SK-N-SH (cell line): Measurements from ENCODE around the gene NWD2. TPM values are rescaled to one million over a fixed set of nuclear protein-coding genes. Genes with fewer than 3 reads are reported as not detected.
"Not testable (repeated sequence)": the region's sequence is repeated elsewhere in the genome, so short reads cannot be mapped to it uniquely, and the experiment has no call there.

Source experiments
- CTCF ChIA-PET: fragments of 300-600, 350-600 bp; formaldehyde crosslinking; extraction: SDS; loops from one replicate; lab custom pipeline; 2021; lab: Yijun Ruan, JAX
- POLR2A ChIA-PET: fragments of 350-600 bp; sonication (Branson Sonifier 250); formaldehyde crosslinking; extraction: SDS; loops from one replicate; lab custom pipeline; 2020; ENCODE audit warnings: antibody characterized with exemption, inconsistent platforms; lab: Yijun Ruan, JAX
- DNase-seq: peaks from one replicate; pipeline ENCODE4 v3.0.0; 2012
- H2AFZ ChIP-seq: fragments of 200-600 bp; sonication (generic); 2 replicates; pipeline ENCODE4 v1.8.1; 2016; ENCODE audit warnings: antibody characterized with exemption, mild to moderate bottlenecking, low read depth
- H3F3A ChIP-seq: fragments of 200-600 bp; sonication (generic); replicated peaks from 2 replicates; pipeline ENCODE3; 2016; ENCODE audit warnings: antibody characterized with exemption, mild to moderate bottlenecking; ENCODE audit not compliant: insufficient read depth
- H3K27ac ChIP-seq, 2 experiments: fragments of 200-500 bp in 1 of 2; fragments of 200-600 bp in 1 of 2; sonication (Bioruptor generic) in 1 of 2; sonication (generic), shearing (Covaris generic) in 1 of 2; 2 replicates each; pipeline versions ENCODE4 v1.5.1 to v1.6.1; 2014 to 2016; ENCODE audit warnings: low read depth in 2 of 2, inconsistent platforms in 1 of 2, low read length in 1 of 2, mild to moderate bottlenecking in 1 of 2, mixed read lengths in 1 of 2
- H3K27me3 ChIP-seq: fragments of 200-600 bp; sonication (generic), shearing (Covaris generic); 2 replicates; pipeline ENCODE4 v1.6.1; 2016; ENCODE audit warnings: mixed run types; ENCODE audit not compliant: insufficient read depth
- H3K36me3 ChIP-seq, 2 experiments: fragments of 200-500 bp in 1 of 2; fragments of 200-600 bp in 1 of 2; sonication (Bioruptor generic) in 1 of 2; sonication (generic) in 1 of 2; replicated peaks in 1 of 2; 2 replicates each; pipeline versions ENCODE3 to v1.5.1; 2014 to 2016; ENCODE audit warnings: low read length in 1 of 2, mild to moderate bottlenecking in 1 of 2; ENCODE audit not compliant: insufficient read depth in 2 of 2, control insufficient read depth in 1 of 2
- H3K4me1 ChIP-seq, 2 experiments: fragments of 200-500 bp in 1 of 2; fragments of 200-600 bp in 1 of 2; sonication (Bioruptor generic) in 1 of 2; sonication (generic), shearing (Covaris generic) in 1 of 2; 2 replicates each; pipeline versions ENCODE4 v1.5.1 to v1.6.1; 2014 to 2016; ENCODE audit warnings: low read depth in 1 of 2, low read length in 1 of 2, mixed run types in 1 of 2; ENCODE audit not compliant: insufficient read depth in 2 of 2, control insufficient read depth in 1 of 2
- H3K4me2 ChIP-seq: fragments of 200-600 bp; sonication (generic), shearing (Covaris generic); 2 replicates; pipeline ENCODE4 v1.6.1; 2017; ENCODE audit warnings: mixed run types
- H3K4me3 ChIP-seq, 2 experiments: fragments of 200-500 bp in 1 of 2; fragments of 200-600 bp in 1 of 2; sonication (Bioruptor generic) in 1 of 2; sonication (generic), shearing (Covaris generic) in 1 of 2; 2 replicates each; pipeline versions ENCODE4 v1.5.1 to v1.8.1; 2014 to 2016; ENCODE audit warnings: low read depth in 2 of 2, inconsistent platforms in 1 of 2, low read length in 1 of 2, mild to moderate bottlenecking in 1 of 2, mixed read lengths in 1 of 2, moderate library complexity in 1 of 2
- H3K79me2 ChIP-seq: fragments of 200-600 bp; sonication (generic); 2 replicates; pipeline ENCODE4 v1.8.1; 2017; ENCODE audit warnings: mild to moderate bottlenecking; ENCODE audit not compliant: insufficient read depth
- H3K9ac ChIP-seq: fragments of 200-600 bp; sonication (generic); 2 replicates; pipeline ENCODE4 v1.6.1; 2017; ENCODE audit warnings: mixed run types
- H3K9me2 ChIP-seq: fragments of 200-600 bp; sonication (generic); 2 replicates; pipeline ENCODE4 v1.6.1; 2017; ENCODE audit warnings: mixed run types
- H3K9me3 ChIP-seq: fragments of 200-600 bp; sonication (generic); 2 replicates; pipeline ENCODE4 v1.6.1; 2017; ENCODE audit warnings: mixed run types, mild to moderate bottlenecking, moderate library complexity
- H4K20me1 ChIP-seq: fragments of 200-600 bp; sonication (generic); 2 replicates; pipeline ENCODE4 v1.6.1; 2017; ENCODE audit warnings: mild to moderate bottlenecking, mixed run types; ENCODE audit not compliant: insufficient read depth
- FOSL2 ChIP-seq: IDR thresholded peaks from 2 replicates; pipeline ENCODE4 v1.4.0; 2012; ENCODE audit warnings: low read depth, mild to moderate bottlenecking, moderate library complexity, borderline replicate concordance
- NFIC ChIP-seq: IDR thresholded peaks from 2 replicates; pipeline ENCODE4 v1.4.0; 2012; ENCODE audit warnings: borderline replicate concordance
- NRF1 ChIP-seq: IDR thresholded peaks from 2 replicates; pipeline ENCODE4 v1.6.1; 2012; ENCODE audit warnings: low read depth, mild to moderate bottlenecking, low read length
- POLR2AphosphoS5 ChIP-seq: IDR thresholded peaks from 2 replicates; pipeline ENCODE4 v1.6.1; 2012; ENCODE audit warnings: low read depth, low read length
- WGBS: methylation state at CpG from one replicate; pipeline ENCODE4 v1.1.6; 2017; ENCODE audit warnings: low lambda C conversion rate; 5-methylcytosine and 5-hydroxymethylcytosine counted together
- polyA plus RNA-seq, 3 experiments: library from polyadenylated mRNA; depleted of rRNA; stranded (reverse); fragments of >200 nt; gene quantifications; 2 replicates each; pipeline ENCODE4 v1.2.3, GENCODE V29; 2012
- TF ChIP-seq, protein P1 (sequence below): IDR thresholded peaks from 2 replicates; pipeline ENCODE4 v1.4.0; 2012; ENCODE audit warnings: low read depth, borderline replicate concordance

NWD2 gene
- polyA plus RNA-seq, 1 of the 3 experiments (the other 2 are of a cell fraction) = not detected

DNA sequence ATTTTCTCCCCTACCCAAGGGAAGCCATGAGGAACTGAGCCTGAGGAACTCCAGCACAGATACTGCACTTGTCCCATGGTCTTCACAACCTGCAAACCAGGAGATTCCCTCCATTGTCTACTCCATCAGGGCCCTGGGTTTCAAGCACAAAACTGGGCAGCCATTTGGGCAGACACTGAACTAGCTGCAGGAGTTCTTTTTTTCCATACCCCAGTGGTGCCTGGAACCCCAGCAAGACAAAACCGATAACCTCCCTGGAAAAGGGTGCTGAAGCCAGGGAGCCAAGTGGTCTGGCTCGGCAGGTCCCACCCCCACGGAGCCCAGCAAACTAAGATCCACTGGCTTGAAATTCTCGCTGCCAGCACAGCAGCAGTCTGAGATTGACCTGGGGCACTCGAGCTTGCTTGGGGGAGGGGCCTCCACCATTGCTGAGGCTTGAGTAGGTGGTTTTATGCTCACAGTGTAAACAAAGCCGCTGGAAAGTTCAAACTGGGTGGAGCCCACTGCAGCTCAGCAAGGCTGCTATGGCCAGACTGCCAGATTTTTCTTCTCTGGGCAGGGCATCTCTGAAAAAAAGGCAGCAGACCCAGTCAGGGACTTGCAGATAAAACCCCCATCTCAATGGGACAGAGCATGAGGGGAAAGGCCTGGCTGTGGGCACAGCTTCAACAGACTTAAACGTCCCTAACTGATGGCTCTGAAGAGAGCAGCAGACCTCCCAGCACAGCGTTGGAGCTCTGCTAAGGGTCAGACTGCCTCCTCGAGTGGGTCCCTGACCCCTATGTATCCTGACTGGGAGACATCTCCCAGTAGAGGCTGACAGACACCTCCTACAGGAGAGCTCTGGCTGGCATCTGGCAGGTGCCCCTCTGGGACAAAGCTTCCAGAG, 163.6 kb downstream of the NWD2 start:
- H4K20me1 ChIP-seq, H3K4me1 ChIP-seq, POLR2A ChIA-PET, CTCF ChIA-PET, H3K79me2 ChIP-seq, H3K9me3 ChIP-seq, H3F3A ChIP-seq, DNase-seq, H3K4me2 ChIP-seq, H3K27ac ChIP-seq, H3K36me3 ChIP-seq, H3K9me2 ChIP-seq, H2AFZ ChIP-seq, H3K27me3 ChIP-seq, H3K9ac ChIP-seq, H3K4me3 ChIP-seq: not testable (repeated sequence)
- 4% methylated on average over 6 of the region's 9 CpGs for WGBS

- H3K4me3 ChIP-seq, H3K27ac ChIP-seq, H3F3A ChIP-seq, H3K9me2 ChIP-seq, H3K79me2 ChIP-seq, H3K36me3 ChIP-seq, H3K9me3 ChIP-seq, H3K27me3 ChIP-seq, CTCF ChIA-PET, H3K9ac ChIP-seq, H2AFZ ChIP-seq, H3K4me1 ChIP-seq, H4K20me1 ChIP-seq, DNase-seq, H3K4me2 ChIP-seq, POLR2A ChIA-PET: not testable (repeated sequence)
- WGBS = 3% methylated on average over 2 of the region's 2 CpGs
Measured at GRCh38 chr4:37413612-37414011, 169.1 kb downstream of the NWD2 start.

- H3K4me1 ChIP-seq = no peaks in the 10 kb centered on the region
- H3K4me2 ChIP-seq = no peak overlapping the region
- H3K9me3 ChIP-seq = no peaks in the 10 kb centered on the region
- TF ChIP-seq NFIC (no peak), POLR2AphosphoS5 (no peak), NRF1 (no peak), FOSL2 (no peak)
- TF ChIP-seq, protein P1, sequence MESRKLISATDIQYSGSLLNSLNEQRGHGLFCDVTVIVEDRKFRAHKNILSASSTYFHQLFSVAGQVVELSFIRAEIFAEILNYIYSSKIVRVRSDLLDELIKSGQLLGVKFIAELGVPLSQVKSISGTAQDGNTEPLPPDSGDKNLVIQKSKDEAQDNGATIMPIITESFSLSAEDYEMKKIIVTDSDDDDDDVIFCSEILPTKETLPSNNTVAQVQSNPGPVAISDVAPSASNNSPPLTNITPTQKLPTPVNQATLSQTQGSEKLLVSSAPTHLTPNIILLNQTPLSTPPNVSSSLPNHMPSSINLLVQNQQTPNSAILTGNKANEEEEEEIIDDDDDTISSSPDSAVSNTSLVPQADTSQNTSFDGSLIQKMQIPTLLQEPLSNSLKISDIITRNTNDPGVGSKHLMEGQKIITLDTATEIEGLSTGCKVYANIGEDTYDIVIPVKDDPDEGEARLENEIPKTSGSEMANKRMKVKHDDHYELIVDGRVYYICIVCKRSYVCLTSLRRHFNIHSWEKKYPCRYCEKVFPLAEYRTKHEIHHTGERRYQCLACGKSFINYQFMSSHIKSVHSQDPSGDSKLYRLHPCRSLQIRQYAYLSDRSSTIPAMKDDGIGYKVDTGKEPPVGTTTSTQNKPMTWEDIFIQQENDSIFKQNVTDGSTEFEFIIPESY = no peak
- H2AFZ ChIP-seq = no peak overlapping the region
- no peaks in the 10 kb centered on the region for H4K20me1 ChIP-seq
- no peaks in the 10 kb centered on the region for H3K36me3 ChIP-seq
- no peaks in the 10 kb centered on the region; the same call in 1 of the 2 replicates for H3K27me3 ChIP-seq
- CTCF ChIA-PET = no interaction called here
- H3K4me3 ChIP-seq = no peak overlapping the region
- H3K9me2 ChIP-seq = no peaks in the 10 kb centered on the region
- H3F3A ChIP-seq = no peaks in the 10 kb centered on the region
- no peak overlapping the region for H3K27ac ChIP-seq
- no peaks in the 10 kb centered on the region for H3K79me2 ChIP-seq
- DNase-seq = no peak
- H3K9ac ChIP-seq = no peak overlapping the region
- POLR2A ChIA-PET = no interaction called here
- WGBS = 7% methylated on average over 5 of the region's 5 CpGs
Measured at GRCh38 chr4:37415845-37416369, 171.4 kb downstream of the NWD2 start.
